K562 (cell line): ENCODE data around the gene ANP32B. TPM values are rescaled to one million over a fixed set of nuclear protein-coding genes. Genes with fewer than 3 reads are reported as not detected.

Source experiments
- ASH1L ChIP-seq: fragments of 450-650 bp; IDR thresholded peaks from 2 replicates; pipeline ENCODE4 v1.6.1; 2018; ENCODE audit warnings: borderline replicate concordance, mild to moderate bottlenecking, low read depth; ENCODE audit not compliant: partially characterized antibody
- CBX1 ChIP-seq: sonication (generic); IDR thresholded peaks from 2 replicates; pipeline ENCODE4 v1.6.1; 2016; ENCODE audit warnings: antibody characterized with exemption, low read depth, mild to moderate bottlenecking
- CHD1 ChIP-seq: fragments of 200-600 bp; sonication (generic); IDR thresholded peaks from one replicate; pipeline ENCODE4 v1.6.1; 2012; ENCODE audit warnings: mild to moderate bottlenecking, moderate library complexity, low read length, inconsistent platforms
- FOXM1 ChIP-seq, 2 experiments: fragments of 450-650 bp in 1 of 2; sonication (generic) in 1 of 2; formaldehyde crosslinking in 1 of 2; IDR thresholded peaks; 2 replicates each; pipeline versions ENCODE4 v1.6.1 to v1.9.0; 2017 to 2022; ENCODE audit warnings: low read depth in 2 of 2, mild to moderate bottlenecking in 2 of 2, missing genetic modification reagents in 1 of 2, moderate library complexity in 1 of 2
- GATAD2B ChIP-seq: fragments of 450-650 bp; IDR thresholded peaks from 2 replicates; pipeline ENCODE4 v1.6.1; 2017; ENCODE audit warnings: mild to moderate bottlenecking, borderline replicate concordance
- MEF2A ChIP-seq: IDR thresholded peaks from 2 replicates; pipeline ENCODE4 v1.6.1; 2011; ENCODE audit warnings: low read depth, mild to moderate bottlenecking, low read length, moderate library complexity; ENCODE audit not compliant: control insufficient read depth
- NFE2 ChIP-seq: IDR thresholded peaks from 2 replicates; pipeline ENCODE4 v1.6.1; 2014; ENCODE audit warnings: antibody characterized with exemption, low read depth
- SAFB ChIP-seq: fragments of 200-400 bp; formaldehyde crosslinking; IDR thresholded peaks from 2 replicates; pipeline ENCODE4 v1.6.1; 2017; ENCODE audit warnings: low read depth, low read length, borderline replicate concordance
- SIRT6 ChIP-seq: IDR thresholded peaks from one replicate; pipeline ENCODE4 v1.6.1; 2012; ENCODE audit warnings: low read depth, mild to moderate bottlenecking, control low read depth, inconsistent platforms, low read length, moderate library complexity
- SOX6 ChIP-seq: fragments of 450-650 bp; IDR thresholded peaks from 2 replicates; pipeline ENCODE4 v1.6.1; 2014; ENCODE audit warnings: mild to moderate bottlenecking
- SRSF9 ChIP-seq: fragments of 200-400 bp; formaldehyde crosslinking; IDR thresholded peaks from 2 replicates; pipeline ENCODE4 v1.6.1; 2017; ENCODE audit warnings: low read depth, low read length, borderline replicate concordance
- TAL1 ChIP-seq: fragments of 450-650 bp; IDR thresholded peaks from 2 replicates; pipeline ENCODE4 v1.6.1; 2016; ENCODE audit warnings: mild to moderate bottlenecking
- TBL1XR1 ChIP-seq, 2 experiments: IDR thresholded peaks; 2 replicates each; pipeline ENCODE4 v1.6.1; 2012; ENCODE audit warnings: improper control_type of control experiment in 2 of 2, low read length in 2 of 2, mild to moderate bottlenecking in 1 of 2
- ZNF347 ChIP-seq: fragments of 450-650 bp; formaldehyde crosslinking; IDR thresholded peaks from 2 replicates; pipeline ENCODE4 v1.4.0; 2020; ENCODE audit warnings: low read depth, mild to moderate bottlenecking, moderate library complexity
- ZNF445 ChIP-seq: fragments of 250-450 bp; sonication (Bioruptor Pico); IDR thresholded peaks from 2 replicates; pipeline ENCODE4 v1.4.0; 2020; ENCODE audit warnings: low read depth, mild to moderate bottlenecking, moderate library complexity
- ZNF586 ChIP-seq: fragments of 450-650 bp; formaldehyde crosslinking; conservative IDR thresholded peaks from 2 replicates; pipeline ENCODE4 v1.4.0; 2020; ENCODE audit warnings: mild to moderate bottlenecking, moderate library complexity
- polyA plus RNA-seq, 8 experiments: library from polyadenylated mRNA; depleted of rRNA in 4 of 8; stranded (reverse) in 5 of 8; unstranded in 3 of 8; fragments of >200 nt; fragmentation: Nextera tagmentation in 2 of 8; fragmentation: Illumina TruSeq in 1 of 8; extraction: Ambion mirVana in 2 of 8; extraction: Trizol in 1 of 8; gene quantifications; 2 replicates each; pipeline versions ENCODE4 v1.2.1 to v1.2.3, GENCODE V29; 2011 to 2014; ENCODE audit warnings: inconsistent platforms in 1 of 8, missing spikeins in 1 of 8
- total RNA-seq, 7 experiments: library from RNA; depleted of rRNA in 6 of 7; stranded (reverse); fragments of >200 nt in 6 of 7; fragmentation: Illumina TruSeq in 2 of 7; extraction: Trizol in 2 of 7; gene quantifications; 2 replicates each; pipeline versions ENCODE4 v1.2.1 to v1.2.3, GENCODE V29; 2011 to 2021; ENCODE audit warnings: low replicate concordance in 1 of 7
- TF ChIP-seq, protein P1 (sequence below): fragments of 250-450 bp; sonication (Bioruptor Pico); IDR thresholded peaks from 2 replicates; pipeline ENCODE4 v1.4.0; 2020; ENCODE audit warnings: mild to moderate bottlenecking, moderate library complexity, borderline replicate concordance
- TF ChIP-seq, protein P2 (sequence below), 2 experiments: IDR thresholded peaks; 2 replicates each; pipeline ENCODE4 v1.6.1; 2012; ENCODE audit warnings: improper control_type of control experiment in 2 of 2, low read depth in 2 of 2, low read length in 2 of 2, borderline replicate concordance in 1 of 2
- TF ChIP-seq, protein P3 (sequence below): sonication (generic); formaldehyde crosslinking; IDR thresholded peaks from 2 replicates; pipeline ENCODE4 v1.8.1; 2023; ENCODE audit warnings: mild to moderate bottlenecking, missing genetic modification reagents, moderate library complexity
- TF ChIP-seq, protein P4 (sequence below), 2 experiments: fragments of 250-450 bp in 1 of 2; fragments of 450-650 bp in 1 of 2; sonication (Bioruptor Pico) in 1 of 2; IDR thresholded peaks; 2 replicates each; pipeline versions ENCODE4 v1.6.1 to v1.8.0; 2016 to 2021; ENCODE audit warnings: mild to moderate bottlenecking in 2 of 2, moderate library complexity in 2 of 2, missing compliant biosample characterization in 1 of 2, missing genetic modification characterization in 1 of 2

The ANP32B gene
- total and polyA plus RNA-seq, 9 of the 15 experiments (the other 6 are each of a cell fraction or from before 2014, with no cell fraction given) = 68.9 to 815 (median 141) TPM

DNA sequence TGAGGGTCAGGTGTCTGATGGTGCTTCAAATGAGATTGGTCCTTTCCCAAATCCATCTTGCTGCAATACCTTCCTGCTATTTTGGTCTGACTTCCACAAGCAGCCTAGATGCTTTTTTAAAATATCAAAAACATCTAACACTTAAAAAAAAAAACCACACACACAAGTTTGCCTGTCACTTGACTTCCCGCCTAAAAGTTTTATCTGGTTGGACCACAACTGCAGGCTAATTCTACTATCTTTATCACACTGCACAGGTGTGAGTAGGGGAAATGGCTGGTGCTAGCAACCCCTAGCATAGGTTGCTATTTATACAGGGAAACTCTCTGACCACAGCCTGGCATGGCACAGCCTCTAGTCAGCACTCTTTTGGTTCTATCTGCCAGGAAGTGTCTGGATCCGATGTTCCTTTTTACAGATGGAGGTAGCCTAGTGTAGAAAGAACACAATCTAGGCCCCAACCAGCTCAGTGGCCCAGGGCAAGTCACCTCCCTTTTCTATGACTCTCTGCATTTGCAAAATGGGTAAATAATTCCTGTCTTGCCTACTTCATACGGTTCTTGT, 45.0 kb upstream of the ANP32B start, which contains the start of gene HEMGN (continued):
- TF ChIP-seq, protein P1, sequence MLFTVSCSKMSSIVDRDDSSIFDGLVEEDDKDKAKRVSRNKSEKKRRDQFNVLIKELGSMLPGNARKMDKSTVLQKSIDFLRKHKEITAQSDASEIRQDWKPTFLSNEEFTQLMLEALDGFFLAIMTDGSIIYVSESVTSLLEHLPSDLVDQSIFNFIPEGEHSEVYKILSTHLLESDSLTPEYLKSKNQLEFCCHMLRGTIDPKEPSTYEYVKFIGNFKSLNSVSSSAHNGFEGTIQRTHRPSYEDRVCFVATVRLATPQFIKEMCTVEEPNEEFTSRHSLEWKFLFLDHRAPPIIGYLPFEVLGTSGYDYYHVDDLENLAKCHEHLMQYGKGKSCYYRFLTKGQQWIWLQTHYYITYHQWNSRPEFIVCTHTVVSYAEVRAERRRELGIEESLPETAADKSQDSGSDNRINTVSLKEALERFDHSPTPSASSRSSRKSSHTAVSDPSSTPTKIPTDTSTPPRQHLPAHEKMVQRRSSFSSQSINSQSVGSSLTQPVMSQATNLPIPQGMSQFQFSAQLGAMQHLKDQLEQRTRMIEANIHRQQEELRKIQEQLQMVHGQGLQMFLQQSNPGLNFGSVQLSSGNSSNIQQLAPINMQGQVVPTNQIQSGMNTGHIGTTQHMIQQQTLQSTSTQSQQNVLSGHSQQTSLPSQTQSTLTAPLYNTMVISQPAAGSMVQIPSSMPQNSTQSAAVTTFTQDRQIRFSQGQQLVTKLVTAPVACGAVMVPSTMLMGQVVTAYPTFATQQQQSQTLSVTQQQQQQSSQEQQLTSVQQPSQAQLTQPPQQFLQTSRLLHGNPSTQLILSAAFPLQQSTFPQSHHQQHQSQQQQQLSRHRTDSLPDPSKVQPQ (CRISPR knock-in tag) = no peak
- no peak for TF ChIP-seq ZNF347 (CRISPR knock-in tag)
- no peak for TF ChIP-seq ZNF586 (CRISPR knock-in tag)
- no peak for TF ChIP-seq ZNF445 (CRISPR knock-in tag)
- TF ChIP-seq GATAD2B = no peak
- TF ChIP-seq SOX6 = peak; percentile 93
- no peak for TF ChIP-seq SAFB
- peak; percentile 98 for TF ChIP-seq TAL1
- TF ChIP-seq SIRT6 = no peak
- TF ChIP-seq, protein P2, sequence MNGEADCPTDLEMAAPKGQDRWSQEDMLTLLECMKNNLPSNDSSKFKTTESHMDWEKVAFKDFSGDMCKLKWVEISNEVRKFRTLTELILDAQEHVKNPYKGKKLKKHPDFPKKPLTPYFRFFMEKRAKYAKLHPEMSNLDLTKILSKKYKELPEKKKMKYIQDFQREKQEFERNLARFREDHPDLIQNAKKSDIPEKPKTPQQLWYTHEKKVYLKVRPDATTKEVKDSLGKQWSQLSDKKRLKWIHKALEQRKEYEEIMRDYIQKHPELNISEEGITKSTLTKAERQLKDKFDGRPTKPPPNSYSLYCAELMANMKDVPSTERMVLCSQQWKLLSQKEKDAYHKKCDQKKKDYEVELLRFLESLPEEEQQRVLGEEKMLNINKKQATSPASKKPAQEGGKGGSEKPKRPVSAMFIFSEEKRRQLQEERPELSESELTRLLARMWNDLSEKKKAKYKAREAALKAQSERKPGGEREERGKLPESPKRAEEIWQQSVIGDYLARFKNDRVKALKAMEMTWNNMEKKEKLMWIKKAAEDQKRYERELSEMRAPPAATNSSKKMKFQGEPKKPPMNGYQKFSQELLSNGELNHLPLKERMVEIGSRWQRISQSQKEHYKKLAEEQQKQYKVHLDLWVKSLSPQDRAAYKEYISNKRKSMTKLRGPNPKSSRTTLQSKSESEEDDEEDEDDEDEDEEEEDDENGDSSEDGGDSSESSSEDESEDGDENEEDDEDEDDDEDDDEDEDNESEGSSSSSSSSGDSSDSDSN (IDR thresholded peaks at IDR 0.05; ENCODE audit: borderline replicate concordance in 1 of 2, low read depth in 2 of 2, low read length in 2 of 2) = 0 out of 4 replicates have a peak, but pooled peaks of 1 of the 2 experiments have one; percentile 29
- no peak for TF ChIP-seq CBX1
- TF ChIP-seq, protein P3, sequence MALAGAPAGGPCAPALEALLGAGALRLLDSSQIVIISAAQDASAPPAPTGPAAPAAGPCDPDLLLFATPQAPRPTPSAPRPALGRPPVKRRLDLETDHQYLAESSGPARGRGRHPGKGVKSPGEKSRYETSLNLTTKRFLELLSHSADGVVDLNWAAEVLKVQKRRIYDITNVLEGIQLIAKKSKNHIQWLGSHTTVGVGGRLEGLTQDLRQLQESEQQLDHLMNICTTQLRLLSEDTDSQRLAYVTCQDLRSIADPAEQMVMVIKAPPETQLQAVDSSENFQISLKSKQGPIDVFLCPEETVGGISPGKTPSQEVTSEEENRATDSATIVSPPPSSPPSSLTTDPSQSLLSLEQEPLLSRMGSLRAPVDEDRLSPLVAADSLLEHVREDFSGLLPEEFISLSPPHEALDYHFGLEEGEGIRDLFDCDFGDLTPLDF = peak; percentile 98
- TF ChIP-seq TBL1XR1 (IDR thresholded peaks at IDR 0.05; ENCODE audit: low read length in 2 of 2) = peak; percentile 90 to 92; a peak in 2 of 4 replicates
- TF ChIP-seq MEF2A = peak; percentile 84
- TF ChIP-seq NFE2 = peak; percentile 73
- peak; percentile 71 for TF ChIP-seq CHD1
- TF ChIP-seq, protein P4, sequence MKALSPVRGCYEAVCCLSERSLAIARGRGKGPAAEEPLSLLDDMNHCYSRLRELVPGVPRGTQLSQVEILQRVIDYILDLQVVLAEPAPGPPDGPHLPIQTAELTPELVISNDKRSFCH (CRISPR knock-in tag; IDR thresholded peaks at IDR 0.05) = no peak
- TF ChIP-seq, protein P4 (tag; IDR thresholded peaks at IDR 0.05) = peak; percentile 59; the same call in 1 of the 2 replicates
- no peak for TF ChIP-seq SRSF9
- TF ChIP-seq ASH1L = no peak
- peak; percentile 94 for TF ChIP-seq FOXM1 (IDR thresholded peaks at IDR 0.05; ENCODE audit: low read depth)
- no peak for TF ChIP-seq FOXM1 (CRISPR knock-in tag; IDR thresholded peaks at IDR 0.05; ENCODE audit: low read depth)
